Uterus (tissue), 4 donors: ENCODE results near the gene GPRC5C. TPM values are rescaled to one million over a fixed set of nuclear protein-coding genes. Genes with fewer than 3 reads are reported as not detected.

Experiments used
- DNase-seq, 2 donors: peaks; one replicate each; pipeline ENCODE4 v3.0.0-alpha.2; 2019 to 2020
- H3K27ac ChIP-seq, 2 donors: fragments of 200-600 bp; sonication (generic); 1 replicate in 1 of 2; 2 replicates in 1 of 2; pipeline ENCODE4 v1.5.1; 2016 to 2018
- H3K27me3 ChIP-seq, 2 donors: fragments of 200-600 bp; sonication (generic); one replicate each; pipeline ENCODE4 v1.5.1; 2018 to 2019; ENCODE audit warnings: control low read depth in 1 of 2
- H3K36me3 ChIP-seq, 2 donors: fragments of 200-600 bp; sonication (generic); one replicate each; pipeline ENCODE4 v1.5.1; 2019; ENCODE audit warnings: control low read depth in 1 of 2
- H3K4me1 ChIP-seq, 2 donors: fragments of 200-600 bp; sonication (generic); one replicate each; pipeline ENCODE4 v1.5.1; 2018 to 2019; ENCODE audit warnings: control low read depth in 1 of 2
- H3K4me3 ChIP-seq, 2 donors: fragments of 200-600 bp; sonication (generic); 1 replicate in 1 of 2; 2 replicates in 1 of 2; pipeline ENCODE4 v1.5.1; 2018 to 2019; ENCODE audit warnings: mild to moderate bottlenecking in 1 of 2
- H3K9me3 ChIP-seq, 2 donors: fragments of 200-600 bp; sonication (generic); one replicate each; pipeline ENCODE4 v1.5.1; 2019; ENCODE audit warnings: control low read depth in 1 of 2
- CTCF ChIP-seq, 4 experiments: fragments of 200-600 bp in 2 of 4; fragments of 450-650 bp in 2 of 4; sonication (generic) in 2 of 4; IDR thresholded peaks; one replicate each; pipeline ENCODE4 v1.5.1; 2016 to 2019; ENCODE audit warnings: antibody characterized with exemption in 4 of 4, mild to moderate bottlenecking in 2 of 4, moderate library complexity in 1 of 4
- POLR2A ChIP-seq, 2 donors: fragments of 450-650 bp; IDR thresholded peaks; one replicate each; pipeline ENCODE4 v1.6.1; 2016; ENCODE audit warnings: antibody characterized with exemption in 2 of 2, mild to moderate bottlenecking in 1 of 2, moderate library complexity in 1 of 2
- intact Hi-C: fragments of 100-400 bp; cut with DNase I; formaldehyde crosslinking; loops from one replicate; pipeline ENCODE4 v1.15.1; 2023; ENCODE audit warnings: low total_unique reads
- small RNA-seq: library from RNA; depleted of rRNA; stranded (forward); fragments of <200 nt; gene quantifications from one replicate; pipeline ENCODE3, GENCODE V24; 2016
- total RNA-seq, 4 donors: library from RNA; depleted of rRNA in 3 of 4; stranded (reverse); fragments of >200 nt in 3 of 4; gene quantifications; one replicate each; pipeline versions ENCODE4 v1.1.0 to v1.2.4, GENCODE V29; 2014 to 2023
- donor health status: DM: yes; HTN: yes; CAD: no.

Gene GPRC5C
- total RNA-seq, 4 donors from 2014 or later, result 2.8 to 56.8 (median 27.6) TPM

GRCh38 chr17:74490716-74491115 is 58.8 kb downstream of the GPRC5C start:
- intact Hi-C loops, result no loop called here
- DNase-seq, result no peak
- no peaks in the 10 kb centered on the region for H3K27me3 ChIP-seq

GRCh38 chr17:74491626-74492025 is 59.7 kb downstream of the GPRC5C start:
- no peaks in the 10 kb centered on the region for H3K9me3 ChIP-seq
- no peak overlapping the region for H3K27ac ChIP-seq
- intact Hi-C loops, result no loop called here
- TF ChIP-seq CTCF (IDR thresholded peaks at IDR 0.05) (no peak), POLR2A (IDR thresholded peaks at IDR 0.05) (no peak)
- no peaks in the 10 kb centered on the region for H3K4me1 ChIP-seq
- H3K27me3 ChIP-seq, result no peaks in the 10 kb centered on the region
- no peak overlapping the region for H3K4me3 ChIP-seq
- DNase-seq, result no peak
- no peaks in the 10 kb centered on the region for H3K36me3 ChIP-seq

More at GRCh38 chr17:74490716-74491115, 58.8 kb downstream of the GPRC5C start:
- TF ChIP-seq POLR2A (IDR thresholded peaks at IDR 0.05) (no peak), CTCF (IDR thresholded peaks at IDR 0.05) (no peak)
- Histone ChIP-seq H3K4me3 (no peak overlapping the region), H3K9me3 (no peaks in the 10 kb centered on the region), H3K4me1 (no peaks in the 10 kb centered on the region), H3K27ac (no peak overlapping the region), H3K36me3 (no peaks in the 10 kb centered on the region)

- no peak overlapping the region for H3K4me3 ChIP-seq
- intact Hi-C loops, result no loop called here
- H3K27me3 ChIP-seq, result no peaks in the 10 kb centered on the region
- TF ChIP-seq CTCF (IDR thresholded peaks at IDR 0.05) (peak; percentile 48 to 76 (median 66)), POLR2A (IDR thresholded peaks at IDR 0.05) (no peak)
- H3K36me3 ChIP-seq, result no peaks in the 10 kb centered on the region
- peak; percentile 36 to 49 for DNase-seq
- H3K4me1 ChIP-seq, result no peaks in the 10 kb centered on the region
- no peaks in the 10 kb centered on the region for H3K9me3 ChIP-seq
- no peak overlapping the region for H3K27ac ChIP-seq
Measured at GRCh38 chr17:74493331-74493833, 61.5 kb downstream of the GPRC5C start.

Small RNAs within 50 kb of the gene (small RNA-seq; reads per million reads assigned to genes)
- gene RNA5SP448, result not detected

Other genes with a start within 250 kb of the GPRC5C start
- gene RPL38, start 228.4 kb upstream of the GPRC5C start, total RNA-seq, result 1,000 to 10,000 TPM in 2 of 4 donors, 100 to 1,000 TPM in 1, 10 to 100 TPM in 1; 87.9 to 1,969 (median 610) TPM
- gene TTYH2, start 218.5 kb upstream of the GPRC5C start, total RNA-seq, result 10 to 100 TPM in 2 of 4 donors, 1 to 10 TPM in 1, under 1 TPM in 1; 0.51 to 34.8 (median 10.3) TPM
- gene DNAI2, start 157.9 kb upstream of the GPRC5C start, total RNA-seq, result 1 to 10 TPM in 1 of 4 donors, not detected in 3; 2.1 TPM
- gene KIF19, start 105.9 kb upstream of the GPRC5C start, total RNA-seq, result 10 to 100 TPM in 1 of 4 donors, 1 to 10 TPM in 2, not detected in 1; 1.7 to 20.7 (median 4.8) TPM
- under 1 TPM in 1 of 4 donors, not detected in 3; 0.14 TPM for gene BTBD17, start 70.2 kb upstream of the GPRC5C start, total RNA-seq
- gene GPR142, start 64.6 kb upstream of the GPRC5C start, total RNA-seq, result under 1 TPM in 1 of 4 donors, not detected in 3; 0.73 TPM
- 10 to 100 TPM in 1 of 4 donors, 1 to 10 TPM in 2, not detected in 1; 3.2 to 10.9 (median 4.0) TPM for gene CD300A, start 34.5 kb downstream of the GPRC5C start, total RNA-seq
- under 1 TPM in 2 of 4 donors, not detected in 2; 0.48 to 0.59 TPM for gene CD300LB, start 99.4 kb downstream of the GPRC5C start, total RNA-seq
- gene CD300C, start 114.0 kb downstream of the GPRC5C start, total RNA-seq, result under 1 TPM in 2 of 4 donors, not detected in 2; 0.21 to 0.27 TPM
- not detected for gene CD300H, start 135.4 kb downstream of the GPRC5C start, total RNA-seq
- gene CD300LD, start 160.2 kb downstream of the GPRC5C start, total RNA-seq, result not detected
- under 1 TPM in 2 of 4 donors, not detected in 2; 0.07 to 0.88 TPM for gene CD300E, start 191.7 kb downstream of the GPRC5C start, total RNA-seq